GM12878 (cell line): ENCODE data around the gene TRANK1.

ENCODE experiments used
- DPF2 ChIP-seq: fragments of 450-650 bp; IDR thresholded peaks from 2 replicates; pipeline ENCODE4 v1.6.1; 2017; ENCODE audit warnings: mild to moderate bottlenecking
- IKZF1 ChIP-seq: fragments of 450-650 bp; conservative IDR thresholded peaks from 2 replicates; pipeline ENCODE4 v1.6.1; 2017; ENCODE audit warnings: antibody characterized with exemption, mild to moderate bottlenecking
- NFXL1 ChIP-seq: fragments of 450-650 bp; IDR thresholded peaks from 2 replicates; pipeline ENCODE4 v1.6.1; 2017; ENCODE audit warnings: antibody characterized with exemption, mild to moderate bottlenecking, borderline replicate concordance
- POLR2A ChIP-seq: IDR thresholded peaks from 2 replicates; pipeline ENCODE4 v1.6.1; 2011; ENCODE audit warnings: low read depth, mild to moderate bottlenecking, low read length
- POLR2AphosphoS5 ChIP-seq: IDR thresholded peaks from 2 replicates; pipeline ENCODE4 v1.6.1; 2011; ENCODE audit warnings: mild to moderate bottlenecking, low read length, inconsistent platforms
- SIN3A ChIP-seq: IDR thresholded peaks from 2 replicates; pipeline ENCODE4 v1.6.1; 2012; ENCODE audit warnings: low read depth, low read length, improper control_type of control experiment
- TF ChIP-seq, protein P1 (sequence below), 3 experiments: IDR thresholded peaks in 2 of 3; conservative IDR thresholded peaks in 1 of 3; 2 replicates each; pipeline ENCODE4 v1.5.1; 2011; ENCODE audit warnings: low read depth in 3 of 3, low read length in 3 of 3, mild to moderate bottlenecking in 3 of 3, control low read depth in 2 of 3, moderate library complexity in 2 of 3, inconsistent platforms in 1 of 3, mixed read lengths in 1 of 3; ENCODE audit not compliant: control insufficient read depth in 2 of 3, insufficient read depth in 1 of 3; ENCODE audit errors: extremely low read depth in 1 of 3

GRCh38 chr3:36790765-36791164 is 154.1 kb downstream of the TRANK1 start:
- TF ChIP-seq POLR2AphosphoS5 (no peak), POLR2A (no peak), NFXL1 (no peak), IKZF1 (no peak), DPF2 (no peak), SIN3A (no peak)
- TF ChIP-seq, protein P1, sequence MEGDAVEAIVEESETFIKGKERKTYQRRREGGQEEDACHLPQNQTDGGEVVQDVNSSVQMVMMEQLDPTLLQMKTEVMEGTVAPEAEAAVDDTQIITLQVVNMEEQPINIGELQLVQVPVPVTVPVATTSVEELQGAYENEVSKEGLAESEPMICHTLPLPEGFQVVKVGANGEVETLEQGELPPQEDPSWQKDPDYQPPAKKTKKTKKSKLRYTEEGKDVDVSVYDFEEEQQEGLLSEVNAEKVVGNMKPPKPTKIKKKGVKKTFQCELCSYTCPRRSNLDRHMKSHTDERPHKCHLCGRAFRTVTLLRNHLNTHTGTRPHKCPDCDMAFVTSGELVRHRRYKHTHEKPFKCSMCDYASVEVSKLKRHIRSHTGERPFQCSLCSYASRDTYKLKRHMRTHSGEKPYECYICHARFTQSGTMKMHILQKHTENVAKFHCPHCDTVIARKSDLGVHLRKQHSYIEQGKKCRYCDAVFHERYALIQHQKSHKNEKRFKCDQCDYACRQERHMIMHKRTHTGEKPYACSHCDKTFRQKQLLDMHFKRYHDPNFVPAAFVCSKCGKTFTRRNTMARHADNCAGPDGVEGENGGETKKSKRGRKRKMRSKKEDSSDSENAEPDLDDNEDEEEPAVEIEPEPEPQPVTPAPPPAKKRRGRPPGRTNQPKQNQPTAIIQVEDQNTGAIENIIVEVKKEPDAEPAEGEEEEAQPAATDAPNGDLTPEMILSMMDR (IDR thresholded peaks at IDR 0.05 in 2 of 3, conservative IDR thresholded peaks at IDR 0.05 in 1 of 3; ENCODE audit: control insufficient read depth in 2 of 3, extremely low read depth in 1 of 3, insufficient read depth in 1 of 3, low read depth in 3 of 3, low read length in 3 of 3) = no peak
